Ishikawa (cell line): Measurements from ENCODE around the gene USP50.

Experiments used
- EGR1 ChIP-seq: IDR thresholded peaks from 2 replicates; pipeline ENCODE4 v1.6.1; 2012
- TF ChIP-seq, protein P1 (sequence below): IDR thresholded peaks from 2 replicates; pipeline ENCODE4 v1.6.1; 2012
- TF ChIP-seq, protein P2 (sequence below): IDR thresholded peaks from 2 replicates; pipeline ENCODE4 v1.6.1; 2012

DNA sequence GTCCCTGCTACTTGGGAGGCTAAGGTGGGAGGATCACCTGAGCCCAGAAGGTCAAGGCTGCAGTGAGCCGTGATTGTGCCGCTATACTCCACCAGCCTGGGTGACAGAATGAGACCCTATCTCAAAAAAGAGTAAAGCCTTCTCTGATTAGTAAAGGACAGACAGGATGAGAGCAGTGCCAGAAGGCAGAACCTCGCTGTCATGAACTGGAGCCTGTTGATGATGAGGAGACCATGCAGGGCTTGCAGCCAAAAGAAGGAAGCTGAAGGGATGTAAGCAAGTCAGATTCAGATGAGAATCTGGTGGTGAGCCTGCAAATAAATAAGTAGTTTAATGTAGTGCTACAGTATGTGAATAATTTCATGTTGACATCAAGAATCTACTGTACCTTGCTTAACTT lies 52.8 kb downstream of the USP50 start:
- TF ChIP-seq, protein P1, sequence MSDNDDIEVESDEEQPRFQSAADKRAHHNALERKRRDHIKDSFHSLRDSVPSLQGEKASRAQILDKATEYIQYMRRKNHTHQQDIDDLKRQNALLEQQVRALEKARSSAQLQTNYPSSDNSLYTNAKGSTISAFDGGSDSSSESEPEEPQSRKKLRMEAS = no peak
- TF ChIP-seq, protein P2, sequence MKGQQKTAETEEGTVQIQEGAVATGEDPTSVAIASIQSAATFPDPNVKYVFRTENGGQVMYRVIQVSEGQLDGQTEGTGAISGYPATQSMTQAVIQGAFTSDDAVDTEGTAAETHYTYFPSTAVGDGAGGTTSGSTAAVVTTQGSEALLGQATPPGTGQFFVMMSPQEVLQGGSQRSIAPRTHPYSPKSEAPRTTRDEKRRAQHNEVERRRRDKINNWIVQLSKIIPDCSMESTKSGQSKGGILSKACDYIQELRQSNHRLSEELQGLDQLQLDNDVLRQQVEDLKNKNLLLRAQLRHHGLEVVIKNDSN = no peak
- no peak for TF ChIP-seq EGR1
